ENCODE measurements around the gene PRPF6. TPM values are rescaled to one million over a fixed set of nuclear protein-coding genes. Genes with fewer than 3 reads are reported as not detected.
A peak's percentile ranks its signal among the peaks of the same experiment; 100 is the strongest.

Gene PRPF6
- total RNA-seq, 2 experiments from 2014 or later = 50.6 to 51.3 TPM

GRCh38 chr20:63935447-63935846, 45.5 kb upstream of the PRPF6 start:
- Mint-ChIP-seq H3K36me3 (ENCODE audit: low read depth) (peaks cover 53% of the 10 kb centered on the region), H3K9me3 (no peaks in the 10 kb centered on the region), H3K4me1 (ENCODE audit: low read depth) (peaks cover 5% of the 10 kb centered on the region), H3K27ac (no peak overlapping the region), H3K27me3 (no peaks in the 10 kb centered on the region), H3K4me3 (no peak overlapping the region)
- Histone ChIP-seq H3K9me3 (ENCODE audit: control insufficient read depth in 1 of 2, insufficient read depth in 1 of 2, low read length in 2 of 2) (peaks cover 0 to 9% of the 10 kb centered on the region in 2 experiments), H3K4me3 (ENCODE audit: low read length) (no peak overlapping the region), H3K27me3 (ENCODE audit: control insufficient read depth in 1 of 2, insufficient read depth in 2 of 2, low read length in 2 of 2) (no peaks in the 10 kb centered on the region), H3K36me3 (ENCODE audit: insufficient read depth, low read length) (peaks cover 60% of the 10 kb centered on the region), H3K27ac (ENCODE audit: low read depth in 1 of 2, low read length in 2 of 2) (no peak overlapping the region), H3K4me1 (ENCODE audit: insufficient read depth, low read length) (no peaks in the 10 kb centered on the region)
- CTCF ChIA-PET = no interaction called here
- ATAC-seq (ENCODE audit: poor library complexity) = no peak
- TF ChIP-seq, protein P1, sequence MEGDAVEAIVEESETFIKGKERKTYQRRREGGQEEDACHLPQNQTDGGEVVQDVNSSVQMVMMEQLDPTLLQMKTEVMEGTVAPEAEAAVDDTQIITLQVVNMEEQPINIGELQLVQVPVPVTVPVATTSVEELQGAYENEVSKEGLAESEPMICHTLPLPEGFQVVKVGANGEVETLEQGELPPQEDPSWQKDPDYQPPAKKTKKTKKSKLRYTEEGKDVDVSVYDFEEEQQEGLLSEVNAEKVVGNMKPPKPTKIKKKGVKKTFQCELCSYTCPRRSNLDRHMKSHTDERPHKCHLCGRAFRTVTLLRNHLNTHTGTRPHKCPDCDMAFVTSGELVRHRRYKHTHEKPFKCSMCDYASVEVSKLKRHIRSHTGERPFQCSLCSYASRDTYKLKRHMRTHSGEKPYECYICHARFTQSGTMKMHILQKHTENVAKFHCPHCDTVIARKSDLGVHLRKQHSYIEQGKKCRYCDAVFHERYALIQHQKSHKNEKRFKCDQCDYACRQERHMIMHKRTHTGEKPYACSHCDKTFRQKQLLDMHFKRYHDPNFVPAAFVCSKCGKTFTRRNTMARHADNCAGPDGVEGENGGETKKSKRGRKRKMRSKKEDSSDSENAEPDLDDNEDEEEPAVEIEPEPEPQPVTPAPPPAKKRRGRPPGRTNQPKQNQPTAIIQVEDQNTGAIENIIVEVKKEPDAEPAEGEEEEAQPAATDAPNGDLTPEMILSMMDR (IDR thresholded peaks at IDR 0.05) = no peak
- peak in 1 of 14 experiments; percentile 8 for DNase-seq
- intact Hi-C loops (cut with DNase I, micrococcal nuclease) = no loop called here
- POLR2A ChIA-PET = no interaction called here

GRCh38 chr20:63937596-63937995, 43.3 kb upstream of the PRPF6 start:
- ATAC-seq (ENCODE audit: poor library complexity) (no peak), DNase-seq (no peak)
- Histone ChIP-seq H3K36me3 (ENCODE audit: insufficient read depth, low read length) (peaks cover 50% of the 10 kb centered on the region), H3K27ac (ENCODE audit: low read depth in 1 of 2, low read length in 2 of 2) (no peak overlapping the region), H3K4me1 (ENCODE audit: insufficient read depth, low read length) (peaks cover 17% of the 10 kb centered on the region), H3K4me3 (ENCODE audit: low read length) (no peak overlapping the region), H3K9me3 (ENCODE audit: control insufficient read depth in 1 of 2, insufficient read depth in 1 of 2, low read length in 2 of 2) (peaks cover 0 to 28% of the 10 kb centered on the region in 2 experiments), H3K27me3 (ENCODE audit: control insufficient read depth in 1 of 2, insufficient read depth in 2 of 2, low read length in 2 of 2) (no peaks in the 10 kb centered on the region)
- intact Hi-C loops (cut with DNase I, micrococcal nuclease) = no loop called here
- Mint-ChIP-seq H3K27ac (no peak overlapping the region), H3K4me1 (ENCODE audit: low read depth) (peaks cover 25% of the 10 kb centered on the region), H3K4me3 (no peak overlapping the region), H3K27me3 (no peaks in the 10 kb centered on the region), H3K36me3 (ENCODE audit: low read depth) (peaks cover 53% of the 10 kb centered on the region), H3K9me3 (no peaks in the 10 kb centered on the region)
- CTCF ChIA-PET = no interaction called here
- TF ChIP-seq, protein P1 (IDR thresholded peaks at IDR 0.05) = no peak
- POLR2A ChIA-PET = no interaction called here

GRCh38 chr20:63939061-63939935, 41.6 kb upstream of the PRPF6 start:
- Mint-ChIP-seq H3K27ac (peak overlapping the region; percentile 20), H3K27me3 (no peaks in the 10 kb centered on the region), H3K4me3 (no peak overlapping the region), H3K36me3 (ENCODE audit: low read depth) (peaks cover 52% of the 10 kb centered on the region), H3K9me3 (no peaks in the 10 kb centered on the region), H3K4me1 (ENCODE audit: low read depth) (peaks cover 25% of the 10 kb centered on the region)
- H3K4me1 ChIP-seq (ENCODE audit: insufficient read depth, low read length) = peaks cover 22% of the 10 kb centered on the region
- H3K27me3 ChIP-seq (ENCODE audit: control insufficient read depth in 1 of 2, insufficient read depth in 2 of 2, low read length in 2 of 2) = no peaks in the 10 kb centered on the region
- intact Hi-C loops (cut with DNase I, micrococcal nuclease) = no loop called here
- peaks cover 50% of the 10 kb centered on the region for H3K36me3 ChIP-seq (ENCODE audit: insufficient read depth, low read length)
- CTCF ChIA-PET = no interaction called here
- H3K9me3 ChIP-seq (ENCODE audit: control insufficient read depth in 1 of 2, insufficient read depth in 1 of 2, low read length in 2 of 2) = peaks cover 0 to 26% of the 10 kb centered on the region in 2 experiments
- POLR2A ChIA-PET = interaction anchor here (1.2 kb wide), 1 partner anchor 17 kb away, joined by 8 read pairs; the partner anchor contains the start of gene UCKL1
- H3K27ac ChIP-seq (ENCODE audit: low read depth in 1 of 2, low read length in 2 of 2) = no peak overlapping the region
- H3K4me3 ChIP-seq (ENCODE audit: low read length) = no peak overlapping the region
- TF ChIP-seq, protein P1 (IDR thresholded peaks at IDR 0.05) = no peak
- ATAC-seq (ENCODE audit: poor library complexity) (peak; percentile 21), DNase-seq (peak in 2 of 14 experiments; percentile 25 to 35)
